Neutrophil (primary cell): ENCODE data around the gene TXNDC15.

Source experiments
- H3K27ac ChIP-seq: fragments of 200-600 bp; sonication (generic); 2 replicates; pipeline ENCODE4 v1.5.1; 2016; ENCODE audit warnings: mild to moderate bottlenecking, moderate library complexity
- H3K27me3 ChIP-seq: fragments of 200-600 bp; sonication (generic); 2 replicates; pipeline ENCODE4 v1.6.0; 2016; ENCODE audit warnings: mild to moderate bottlenecking
- H3K36me3 ChIP-seq: fragments of 200-600 bp; sonication (generic); 2 replicates; pipeline ENCODE4 v1.5.1; 2017
- H3K4me1 ChIP-seq, 2 experiments: fragments of 200-600 bp in 1 of 2; sonication (generic) in 1 of 2; 1 replicate in 1 of 2; 2 replicates in 1 of 2; pipeline versions ENCODE4 v1.5.1 to v1.6.1; 2013 to 2016; ENCODE audit warnings: low read depth in 1 of 2, low read length in 1 of 2, mild to moderate bottlenecking in 1 of 2, moderate library complexity in 1 of 2; ENCODE audit not compliant: control insufficient read depth in 1 of 2, insufficient read depth in 1 of 2
- H3K4me3 ChIP-seq, 2 experiments: fragments of 200-600 bp in 1 of 2; sonication (generic) in 1 of 2; 1 replicate in 1 of 2; 2 replicates in 1 of 2; pipeline ENCODE4 v1.5.1; 2013 to 2016; ENCODE audit warnings: low read depth in 1 of 2, low read length in 1 of 2, mild to moderate bottlenecking in 1 of 2, moderate library complexity in 1 of 2
- H3K9me3 ChIP-seq: fragments of 200-600 bp; sonication (generic); 2 replicates; pipeline ENCODE4 v1.5.1; 2016
- CTCF ChIP-seq: fragments of 200-600 bp; sonication (generic); IDR thresholded peaks from 2 replicates; pipeline ENCODE4 v1.5.1; 2016; ENCODE audit warnings: antibody characterized with exemption

TXNDC15 gene

GRCh38 chr5:134887593-134888159 is 13.5 kb downstream of the TXNDC15 start:
- no peaks in the 10 kb centered on the region for H3K27me3 ChIP-seq
- no peak overlapping the region for H3K27ac ChIP-seq
- no peak for TF ChIP-seq CTCF
- no peaks in the 10 kb centered on the region for H3K9me3 ChIP-seq
- H3K36me3 ChIP-seq = peaks cover 17% of the 10 kb centered on the region
- no peak overlapping the region for H3K4me3 ChIP-seq
- no peaks in the 10 kb centered on the region for H3K4me1 ChIP-seq

- H3K27me3 ChIP-seq = no peaks in the 10 kb centered on the region
- H3K27ac ChIP-seq = no peak overlapping the region
- peaks cover 20% of the 10 kb centered on the region for H3K36me3 ChIP-seq
- no peaks in the 10 kb centered on the region for H3K4me1 ChIP-seq
- H3K4me3 ChIP-seq = no peak overlapping the region
- TF ChIP-seq CTCF = no peak
- H3K9me3 ChIP-seq = no peaks in the 10 kb centered on the region
Observed at GRCh38 chr5:134889335-134889734, 15.2 kb downstream of the TXNDC15 start.

- H3K4me3 ChIP-seq = no peak overlapping the region
- no peak for TF ChIP-seq CTCF
- H3K4me1 ChIP-seq = no peaks in the 10 kb centered on the region
- H3K9me3 ChIP-seq = no peaks in the 10 kb centered on the region
- no peaks in the 10 kb centered on the region for H3K27me3 ChIP-seq
- peaks cover 16% of the 10 kb centered on the region for H3K36me3 ChIP-seq
- H3K27ac ChIP-seq = no peak overlapping the region
Observed at GRCh38 chr5:134891473-134891872, 17.3 kb downstream of the TXNDC15 start.

GRCh38 chr5:134892282-134892681 is 18.1 kb downstream of the TXNDC15 start:
- H3K4me3 ChIP-seq = no peak overlapping the region
- H3K4me1 ChIP-seq = no peaks in the 10 kb centered on the region
- TF ChIP-seq CTCF = no peak
- H3K36me3 ChIP-seq = peaks cover 19% of the 10 kb centered on the region
- no peaks in the 10 kb centered on the region for H3K27me3 ChIP-seq
- H3K9me3 ChIP-seq = no peaks in the 10 kb centered on the region
- H3K27ac ChIP-seq = no peak overlapping the region

GRCh38 chr5:134892926-134893325 is 18.8 kb downstream of the TXNDC15 start:
- TF ChIP-seq CTCF = no peak
- Histone ChIP-seq H3K27ac (no peak overlapping the region), H3K27me3 (no peaks in the 10 kb centered on the region), H3K36me3 (peaks cover 22% of the 10 kb centered on the region), H3K4me3 (no peak overlapping the region), H3K9me3 (no peaks in the 10 kb centered on the region), H3K4me1 (no peaks in the 10 kb centered on the region)
